Measurements from ENCODE around the gene ATE1. TPM values are rescaled to one million over a fixed set of nuclear protein-coding genes. Genes with fewer than 3 reads are reported as not detected.
A peak's percentile ranks its signal among the peaks of the same experiment; 100 is the strongest.

The ATE1 gene
- total and polyA plus RNA-seq, 8 donors, result 24.5 to 35.4 (median 31.9) TPM

GRCh38 chr10:121846555-121846954, 81.3 kb downstream of the ATE1 start:
- DNase-seq (no peak), ATAC-seq (no peak)
- Histone ChIP-seq H3K4me3 (no peak overlapping the region), H3K36me3 (peaks cover 0 to 33% of the 10 kb centered on the region in 2 donors), H3K4me1 (no peaks in the 10 kb centered on the region), H3K27me3 (no peaks in the 10 kb centered on the region), H3K9me3 (no peaks in the 10 kb centered on the region), H3K27ac (no peak overlapping the region)
- intact Hi-C loops (cut with DNase I), result no loop called here
- TF ChIP-seq, protein P1, sequence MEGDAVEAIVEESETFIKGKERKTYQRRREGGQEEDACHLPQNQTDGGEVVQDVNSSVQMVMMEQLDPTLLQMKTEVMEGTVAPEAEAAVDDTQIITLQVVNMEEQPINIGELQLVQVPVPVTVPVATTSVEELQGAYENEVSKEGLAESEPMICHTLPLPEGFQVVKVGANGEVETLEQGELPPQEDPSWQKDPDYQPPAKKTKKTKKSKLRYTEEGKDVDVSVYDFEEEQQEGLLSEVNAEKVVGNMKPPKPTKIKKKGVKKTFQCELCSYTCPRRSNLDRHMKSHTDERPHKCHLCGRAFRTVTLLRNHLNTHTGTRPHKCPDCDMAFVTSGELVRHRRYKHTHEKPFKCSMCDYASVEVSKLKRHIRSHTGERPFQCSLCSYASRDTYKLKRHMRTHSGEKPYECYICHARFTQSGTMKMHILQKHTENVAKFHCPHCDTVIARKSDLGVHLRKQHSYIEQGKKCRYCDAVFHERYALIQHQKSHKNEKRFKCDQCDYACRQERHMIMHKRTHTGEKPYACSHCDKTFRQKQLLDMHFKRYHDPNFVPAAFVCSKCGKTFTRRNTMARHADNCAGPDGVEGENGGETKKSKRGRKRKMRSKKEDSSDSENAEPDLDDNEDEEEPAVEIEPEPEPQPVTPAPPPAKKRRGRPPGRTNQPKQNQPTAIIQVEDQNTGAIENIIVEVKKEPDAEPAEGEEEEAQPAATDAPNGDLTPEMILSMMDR (IDR thresholded peaks at IDR 0.05), result no peak

DNA sequence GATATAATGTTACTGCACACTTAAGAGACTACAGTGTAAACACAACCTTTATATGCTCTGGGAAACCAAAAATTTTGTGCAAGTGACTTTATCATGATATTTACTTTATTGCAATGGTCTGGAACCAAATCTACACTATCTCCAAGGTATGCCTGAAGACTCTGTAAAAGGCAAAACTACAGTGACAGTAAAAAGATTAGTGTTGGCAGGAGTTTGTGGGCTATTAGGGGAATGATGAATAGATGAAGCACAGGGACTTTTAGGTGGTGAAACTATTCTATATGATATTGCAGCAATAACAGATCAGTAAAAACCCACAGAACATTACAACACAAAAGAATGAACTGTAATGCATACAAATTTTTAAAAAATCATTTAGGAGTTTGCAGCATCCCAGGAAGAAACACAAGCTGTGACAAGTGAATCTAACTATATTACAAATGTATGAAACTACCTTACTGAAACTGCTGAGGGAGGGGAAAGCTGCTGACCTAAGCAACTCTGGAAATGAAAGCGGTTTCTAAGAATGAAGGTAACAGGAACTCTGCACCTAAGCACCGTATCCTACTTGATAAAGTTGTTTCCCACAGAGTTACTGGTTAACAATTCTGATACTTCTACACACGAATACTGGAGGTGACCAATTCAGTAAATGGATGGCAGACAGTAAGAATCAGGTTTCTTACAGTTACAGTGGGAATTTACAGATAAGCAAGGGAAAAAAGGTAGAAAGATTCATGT, 82.6 kb downstream of the ATE1 start:
- no peak overlapping the region for H3K4me3 ChIP-seq
- intact Hi-C loops (cut with DNase I), result no loop called here
- H3K9me3 ChIP-seq, result no peaks in the 10 kb centered on the region
- H3K27me3 ChIP-seq, result no peaks in the 10 kb centered on the region
- no peak for DNase-seq
- H3K36me3 ChIP-seq, result peaks cover 0 to 23% of the 10 kb centered on the region in 2 donors
- TF ChIP-seq, protein P1 (IDR thresholded peaks at IDR 0.05), result no peak
- ATAC-seq, result no peak
- H3K4me1 ChIP-seq, result no peaks in the 10 kb centered on the region
- no peak overlapping the region for H3K27ac ChIP-seq

DNA sequence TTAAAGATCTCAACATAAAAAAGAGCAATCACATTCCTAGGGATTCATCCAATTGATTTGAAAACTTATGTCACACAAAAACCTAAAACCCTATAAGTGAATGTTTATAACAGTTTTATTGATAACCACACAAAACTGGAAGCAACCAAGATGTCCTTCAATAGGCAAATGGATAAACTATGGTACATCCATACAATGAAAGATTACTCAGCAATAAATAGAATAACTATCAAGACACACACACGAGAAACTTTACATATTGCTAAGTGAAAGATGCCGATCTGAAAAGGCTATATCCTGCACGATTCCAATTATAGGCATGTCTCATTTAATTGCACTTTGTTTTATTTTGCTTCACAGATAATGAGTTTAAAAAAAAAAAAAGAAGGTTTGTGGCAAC, 83.3 kb downstream of the ATE1 start:
- intact Hi-C loops (cut with DNase I), result no loop called here
- DNase-seq, result no peak

GRCh38 chr10:121843379-121843778, 84.5 kb downstream of the ATE1 start:
- H3K36me3 ChIP-seq, result peaks cover 0 to 10% of the 10 kb centered on the region in 2 donors
- TF ChIP-seq, protein P1 (IDR thresholded peaks at IDR 0.05), result no peak
- H3K27me3 ChIP-seq, result no peaks in the 10 kb centered on the region
- no peaks in the 10 kb centered on the region for H3K9me3 ChIP-seq
- intact Hi-C loops (cut with DNase I), result no loop called here
- DNase-seq (no peak), ATAC-seq (no peak)
- H3K27ac ChIP-seq, result no peak overlapping the region
- no peaks in the 10 kb centered on the region for H3K4me1 ChIP-seq
- no peak overlapping the region for H3K4me3 ChIP-seq

More for the DNA sequence above, 83.3 kb downstream of the ATE1 start:
- ATAC-seq, result no peak
- no peaks in the 10 kb centered on the region for H3K9me3 ChIP-seq
- TF ChIP-seq, protein P1 (IDR thresholded peaks at IDR 0.05), result no peak
- H3K27me3 ChIP-seq, result no peaks in the 10 kb centered on the region
- H3K4me3 ChIP-seq, result no peak overlapping the region
- H3K4me1 ChIP-seq, result no peaks in the 10 kb centered on the region
- H3K36me3 ChIP-seq, result peaks cover 0 to 20% of the 10 kb centered on the region in 2 donors
- H3K27ac ChIP-seq, result no peak overlapping the region

- H3K27me3 ChIP-seq, result no peaks in the 10 kb centered on the region
- H3K27ac ChIP-seq, result no peak overlapping the region
- no peaks in the 10 kb centered on the region for H3K9me3 ChIP-seq
- ATAC-seq (no peak), DNase-seq (peak in 1 of 4 donors; percentile 11)
- H3K36me3 ChIP-seq, result no peaks in the 10 kb centered on the region
- no peak overlapping the region for H3K4me3 ChIP-seq
- H3K4me1 ChIP-seq, result no peaks in the 10 kb centered on the region
- TF ChIP-seq, protein P1 (IDR thresholded peaks at IDR 0.05), result no peak
- intact Hi-C loops (cut with DNase I), result no loop called here
Observed at GRCh38 chr10:121841862-121842261, 86.0 kb downstream of the ATE1 start.

Measured in left lung (tissue), 10 donors.